HG03135 (cell line): ENCODE data around the gene LRRC45.

Experiments used
- ATAC-seq: cut with Tn5 transposase; IDR thresholded peaks from one replicate; pipeline ENCODE4 v1.9.1; 2021; ENCODE audit warnings: mild to moderate bottlenecking, moderate library complexity; ENCODE audit not compliant: unreplicated experiment

The LRRC45 gene

DNA sequence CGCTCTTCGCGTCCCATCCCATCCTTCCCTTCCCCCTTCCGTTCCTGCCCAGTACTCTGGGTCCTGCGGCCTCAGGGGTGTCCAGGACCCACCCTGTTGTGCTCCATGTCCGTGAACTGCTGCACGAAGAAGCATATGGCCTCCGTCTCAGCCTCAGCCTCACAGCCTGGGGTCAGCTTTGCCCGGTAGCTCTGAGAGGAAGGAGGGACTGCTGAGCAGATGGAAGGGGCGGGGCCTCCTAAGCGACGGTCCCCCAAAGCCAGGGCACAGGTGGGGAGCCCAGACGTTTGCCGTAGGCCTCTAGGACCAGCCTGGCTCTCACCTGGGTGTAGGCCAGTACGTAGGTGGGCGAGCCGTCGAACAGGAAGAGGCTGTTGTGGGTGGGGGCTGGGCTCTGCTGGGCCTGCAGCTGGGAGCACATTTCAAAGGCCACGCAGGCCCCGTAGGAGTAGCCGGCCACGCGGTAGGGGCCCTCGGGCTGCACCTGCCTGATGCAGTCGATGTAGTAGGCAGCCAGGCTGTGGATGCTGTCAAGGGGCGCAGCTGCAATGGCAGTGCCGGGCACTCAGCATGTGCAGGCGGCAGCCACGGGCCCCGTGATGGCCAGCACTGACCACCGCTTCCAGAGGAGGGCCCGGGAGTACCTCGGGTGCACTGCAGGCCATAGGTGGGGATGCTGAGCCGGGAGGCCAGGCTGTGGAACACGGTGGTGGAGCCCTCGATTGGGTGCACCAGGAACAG is 57.1 kb downstream of the LRRC45 start:
- no peak for ATAC-seq
